ENCODE measurements around the gene NLRP12.
A peak's percentile ranks its signal among the peaks of the same experiment; 100 is the strongest.

NLRP12 gene

DNA sequence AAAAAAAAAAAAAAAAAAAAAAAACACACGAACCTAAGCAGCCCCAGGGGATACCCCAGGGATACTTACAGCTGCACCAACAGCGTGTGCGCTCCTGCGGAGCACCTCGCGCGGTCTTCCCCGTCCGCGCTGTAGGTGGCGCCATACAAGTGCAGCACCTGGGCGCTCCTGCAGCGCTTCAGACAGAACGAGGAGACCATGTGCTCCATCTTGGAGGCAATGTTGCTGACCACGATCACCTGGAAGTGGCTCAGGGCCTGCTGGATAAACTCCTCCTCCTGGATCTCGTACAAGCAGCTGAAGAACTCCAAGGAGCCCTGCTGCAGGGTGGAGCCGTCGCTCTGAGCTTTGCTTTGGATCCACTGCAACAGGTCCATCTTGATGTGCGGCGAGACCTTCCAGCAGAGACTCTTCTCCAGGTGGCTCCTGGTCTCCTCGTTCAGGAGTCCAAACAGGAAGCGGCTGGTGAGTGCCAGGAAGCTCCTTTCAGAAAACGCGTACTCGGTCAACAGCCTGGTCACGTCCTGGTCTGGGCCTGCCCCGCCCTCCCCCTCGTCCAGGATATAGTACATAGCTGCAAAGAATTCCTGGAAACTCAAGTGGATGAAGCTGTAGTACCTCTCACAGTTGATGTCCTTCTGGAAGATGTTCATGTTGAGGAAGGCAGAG lies 14.5 kb downstream of the NLRP12 start:
- H3K79me2 ChIP-seq (ENCODE audit: insufficient read depth, low read length): no peaks in the 10 kb centered on the region
- TF ChIP-seq EZH2phosphoT487 (conservative IDR thresholded peaks at IDR 0.05; ENCODE audit: low read length): no peak
- TF ChIP-seq CTCF (IDR thresholded peaks at IDR 0.05; ENCODE audit: insufficient read depth, low read length, poor library complexity, severe bottlenecking): peak; percentile 10

DNA sequence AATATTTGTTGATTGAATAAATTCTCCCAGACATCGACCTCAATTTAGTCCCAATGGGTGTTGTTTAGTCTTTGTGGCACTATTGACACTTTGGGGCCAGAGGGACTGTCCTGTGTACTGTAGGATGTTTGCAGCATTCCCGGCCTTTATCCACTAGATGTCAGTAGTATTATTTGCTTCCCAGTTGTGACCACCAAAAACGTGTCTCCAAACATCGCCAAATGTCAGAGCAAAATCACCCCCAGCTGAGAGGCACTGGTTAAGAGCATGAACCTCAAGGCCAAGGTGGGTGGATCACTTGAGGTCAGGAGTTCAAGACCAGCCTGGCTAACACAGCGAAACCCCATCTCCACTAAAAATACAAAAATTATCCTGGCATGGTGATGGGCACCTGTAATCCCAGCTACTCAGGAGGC lies 15.4 kb downstream of the NLRP12 start:
- no peaks in the 10 kb centered on the region for H3K27me3 ChIP-seq (ENCODE audit: low read length)
- no peaks in the 10 kb centered on the region for H3K9me3 ChIP-seq (ENCODE audit: insufficient read depth, low read length)
- TF ChIP-seq CTCF (IDR thresholded peaks at IDR 0.05; ENCODE audit: insufficient read depth, low read length, poor library complexity, severe bottlenecking) (no peak), EZH2phosphoT487 (conservative IDR thresholded peaks at IDR 0.05; ENCODE audit: low read length) (no peak)
- no peaks in the 10 kb centered on the region for H3F3A ChIP-seq (ENCODE audit: insufficient read depth)
- no peak overlapping the region for H3K27ac ChIP-seq (ENCODE audit: low read depth, low read length)
- H3K4me3 ChIP-seq (ENCODE audit: insufficient read depth, low read length, poor library complexity, severe bottlenecking): no peak overlapping the region
- no peak overlapping the region for H2AFZ ChIP-seq (ENCODE audit: low read depth, low read length, severe bottlenecking)
- H4K20me1 ChIP-seq (ENCODE audit: low read depth, low read length): no peaks in the 10 kb centered on the region
- H3K79me2 ChIP-seq (ENCODE audit: insufficient read depth, low read length): no peaks in the 10 kb centered on the region
- no peak overlapping the region for H3K4me2 ChIP-seq (ENCODE audit: low read depth, low read length, poor library complexity, severe bottlenecking)
- H3K36me3 ChIP-seq (ENCODE audit: low read length): no peaks in the 10 kb centered on the region
- no peaks in the 10 kb centered on the region for H3K9me2 ChIP-seq (replicated peaks; ENCODE audit: insufficient read depth, low read length)
- no peak overlapping the region for H3K9ac ChIP-seq (ENCODE audit: low read length)

More for the DNA sequence above, 14.5 kb downstream of the NLRP12 start:
- Histone ChIP-seq H3K9ac (ENCODE audit: low read length) (no peak overlapping the region), H3K36me3 (ENCODE audit: low read length) (no peaks in the 10 kb centered on the region), H3K27ac (ENCODE audit: low read depth, low read length) (no peak overlapping the region), H2AFZ (ENCODE audit: low read depth, low read length, severe bottlenecking) (no peak overlapping the region), H3K27me3 (ENCODE audit: low read length) (no peaks in the 10 kb centered on the region), H4K20me1 (ENCODE audit: low read depth, low read length) (no peaks in the 10 kb centered on the region), H3K4me2 (ENCODE audit: low read depth, low read length, poor library complexity, severe bottlenecking) (no peak overlapping the region), H3K9me2 (replicated peaks; ENCODE audit: insufficient read depth, low read length) (no peaks in the 10 kb centered on the region), H3K4me3 (ENCODE audit: insufficient read depth, low read length, poor library complexity, severe bottlenecking) (no peak overlapping the region), H3K9me3 (ENCODE audit: insufficient read depth, low read length) (no peaks in the 10 kb centered on the region), H3F3A (ENCODE audit: insufficient read depth) (no peaks in the 10 kb centered on the region)

DNA sequence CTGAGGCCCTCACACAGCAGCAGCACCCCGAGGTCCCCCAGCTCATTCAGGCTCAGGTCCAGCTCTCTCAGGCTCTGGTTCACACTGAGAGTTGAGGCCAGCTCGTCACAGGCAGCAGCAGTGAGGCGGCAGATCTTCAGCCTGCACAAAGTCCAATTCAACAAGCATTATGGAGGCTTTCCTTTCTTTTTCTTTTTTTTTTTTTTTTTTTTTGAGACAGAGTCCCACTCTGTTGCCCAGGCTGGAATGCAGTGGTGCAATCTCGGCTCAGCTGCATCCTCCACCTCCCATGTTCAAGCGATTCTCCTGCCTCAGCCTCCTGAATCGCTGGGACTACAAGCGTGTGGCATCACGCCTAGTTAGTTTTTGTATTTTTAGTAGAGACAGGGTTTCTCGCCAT lies 22.9 kb downstream of the NLRP12 start:
- Histone ChIP-seq H3K4me2 (ENCODE audit: low read depth, low read length, poor library complexity, severe bottlenecking) (no peak overlapping the region), H3K9me2 (replicated peaks; ENCODE audit: insufficient read depth, low read length) (no peaks in the 10 kb centered on the region), H3K36me3 (ENCODE audit: low read length) (no peaks in the 10 kb centered on the region), H3K27me3 (ENCODE audit: low read length) (no peaks in the 10 kb centered on the region), H3K27ac (ENCODE audit: low read depth, low read length) (no peak overlapping the region), H3K4me3 (ENCODE audit: insufficient read depth, low read length, poor library complexity, severe bottlenecking) (no peak overlapping the region), H3K9me3 (ENCODE audit: insufficient read depth, low read length) (no peaks in the 10 kb centered on the region), H3F3A (ENCODE audit: insufficient read depth) (no peaks in the 10 kb centered on the region), H2AFZ (ENCODE audit: low read depth, low read length, severe bottlenecking) (no peak overlapping the region), H3K9ac (ENCODE audit: low read length) (no peak overlapping the region), H3K79me2 (ENCODE audit: insufficient read depth, low read length) (no peaks in the 10 kb centered on the region), H4K20me1 (ENCODE audit: low read depth, low read length) (no peaks in the 10 kb centered on the region)
- TF ChIP-seq EZH2phosphoT487 (conservative IDR thresholded peaks at IDR 0.05; ENCODE audit: low read length) (no peak), CTCF (IDR thresholded peaks at IDR 0.05; ENCODE audit: insufficient read depth, low read length, poor library complexity, severe bottlenecking) (no peak)
